ENCODE data around the gene RPS2. TPM values are rescaled to one million over a fixed set of nuclear protein-coding genes. Genes with fewer than 3 reads are reported as not detected.
"Not testable (repeated sequence)": the region's sequence is repeated elsewhere in the genome, so short reads cannot be mapped to it uniquely, and the experiment has no call there.

RPS2 gene
- total RNA-seq: 1,943 and 2,126 TPM in 2 replicates
- 2,796 TPM for polyA plus RNA-seq (2012)

DNA sequence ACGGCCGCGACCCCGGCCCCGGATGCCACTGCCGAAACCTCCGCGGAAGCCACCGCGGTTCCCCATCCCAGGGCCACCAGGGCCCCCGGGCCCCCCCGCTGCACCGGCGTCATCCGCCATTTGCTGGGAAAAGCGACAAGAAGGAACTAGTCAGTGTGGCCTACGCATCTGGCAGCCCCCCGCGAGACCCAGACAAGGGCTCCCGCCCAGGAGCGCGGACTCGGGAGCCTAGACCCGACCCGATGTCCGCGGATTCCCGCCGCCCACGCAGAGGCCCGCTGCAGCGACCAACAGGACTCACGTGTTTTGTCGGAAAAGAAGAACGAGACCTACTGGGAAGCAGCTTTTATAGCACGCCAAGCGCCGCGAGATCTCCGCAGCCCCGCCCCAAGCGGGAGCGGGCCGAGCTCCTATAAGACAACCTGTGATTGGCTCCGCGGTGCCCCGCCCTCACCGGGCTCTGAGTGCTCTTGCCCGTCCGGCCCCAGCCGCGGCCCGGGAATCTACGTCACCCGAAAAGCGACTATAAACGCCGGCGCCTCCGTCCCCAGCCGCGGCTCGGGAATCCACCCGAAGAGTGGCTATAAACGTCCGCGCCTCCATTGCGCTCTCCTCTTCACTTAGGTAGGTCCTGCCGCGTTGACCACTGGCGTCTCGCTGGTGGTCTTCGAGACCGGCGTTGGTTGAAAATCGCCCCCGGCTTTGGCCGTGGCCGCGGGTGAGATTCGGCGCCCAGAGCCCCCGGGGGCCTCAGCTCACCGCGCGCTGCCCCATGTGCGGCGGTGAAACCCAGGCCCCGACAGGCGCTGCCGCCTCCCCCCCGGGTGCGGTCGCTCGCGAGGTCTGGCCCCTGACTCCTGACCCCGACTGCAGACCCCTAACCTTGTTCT, at the start of gene RPS2:
Gene RPS2, minus strand, starts transcription at position 321 of the 890 bp plus-strand sequence. Its CDS starts 201 bp downstream, at position 120.
- peak; percentile 98 for DNase-seq (ENCODE audit: low read depth)

DNA sequence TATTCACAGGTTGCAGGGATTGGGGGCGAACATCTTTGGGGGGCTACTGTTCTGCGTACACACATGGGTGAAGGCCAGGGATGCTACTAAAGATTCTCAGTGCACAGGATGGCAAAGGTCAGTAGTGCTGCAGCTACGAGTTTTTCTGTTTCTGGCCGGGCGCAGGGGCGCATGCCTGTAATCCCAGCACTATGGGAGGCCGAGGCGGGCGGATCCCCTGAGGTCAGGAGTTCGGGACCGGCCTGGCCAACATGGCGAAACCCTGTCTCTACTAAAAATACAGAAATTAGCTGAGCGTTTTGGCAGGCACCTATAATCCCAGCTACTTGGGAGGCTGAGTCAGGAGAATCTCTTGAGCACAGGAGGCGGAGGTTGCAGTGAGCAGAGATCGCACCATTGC, 48.9 kb upstream of the RPS2 start:
- no peak for DNase-seq (ENCODE audit: low read depth)

DNA sequence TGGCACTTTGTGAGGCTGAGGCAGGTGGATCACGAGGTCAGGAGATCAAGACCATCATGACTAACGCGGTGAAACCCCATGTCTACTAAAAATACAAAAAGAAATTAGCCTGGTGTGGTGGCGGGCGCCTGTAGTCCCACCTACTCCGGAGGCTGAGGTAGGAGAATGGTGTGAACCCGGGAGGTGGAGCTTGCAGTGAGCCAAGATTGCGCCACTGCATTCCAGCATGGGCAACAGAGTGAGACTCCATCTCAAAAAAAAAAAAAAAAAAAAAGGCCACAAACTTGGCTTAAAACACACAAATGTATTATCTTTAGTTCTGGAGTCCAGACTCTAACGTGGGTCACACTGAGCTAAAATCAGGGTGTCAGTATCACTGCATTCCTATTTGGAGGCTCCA, 47.1 kb upstream of the RPS2 start:
- DNase-seq (ENCODE audit: low read depth): not testable (repeated sequence)

DNA sequence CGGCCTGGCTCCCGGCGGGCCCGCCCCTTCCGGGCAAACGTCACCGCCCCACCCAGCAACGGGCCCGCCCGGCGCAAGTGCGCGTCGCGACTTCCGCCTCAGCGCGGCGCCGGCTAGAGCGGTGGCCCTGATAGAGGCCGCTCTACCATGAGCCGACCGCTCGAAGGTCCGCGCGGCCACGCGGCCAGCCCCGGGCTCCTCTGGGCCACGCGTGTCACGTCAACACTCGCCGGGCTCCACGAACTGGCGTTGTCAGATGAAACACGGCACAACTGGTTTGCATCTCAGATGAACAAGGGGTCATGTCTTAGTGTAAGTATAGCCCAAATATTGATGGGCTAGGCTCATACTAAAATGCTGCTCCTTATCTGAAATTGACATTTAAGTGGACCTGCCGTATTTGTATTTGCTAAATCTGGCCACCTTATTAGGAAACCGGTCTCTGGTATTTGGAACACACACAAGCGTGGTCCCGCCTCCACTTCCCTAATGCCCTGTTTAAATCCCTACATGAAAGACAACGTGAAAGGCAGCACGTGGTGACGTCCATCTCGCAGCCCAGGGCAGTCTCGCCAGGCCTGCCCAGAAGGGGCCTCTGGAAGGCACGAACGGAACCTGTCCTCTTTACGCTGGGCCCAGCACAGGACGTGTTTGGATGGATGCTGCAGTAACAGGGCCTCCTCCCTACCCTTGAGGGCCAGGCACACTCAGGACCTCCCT, 45.3 kb upstream of the RPS2 start, which contains the start of gene ZNF598:
Gene ZNF598, minus strand, starts transcription at position 31 of the 720 bp plus-strand sequence.
- peak; percentile 91 for DNase-seq (ENCODE audit: low read depth)

DNA sequence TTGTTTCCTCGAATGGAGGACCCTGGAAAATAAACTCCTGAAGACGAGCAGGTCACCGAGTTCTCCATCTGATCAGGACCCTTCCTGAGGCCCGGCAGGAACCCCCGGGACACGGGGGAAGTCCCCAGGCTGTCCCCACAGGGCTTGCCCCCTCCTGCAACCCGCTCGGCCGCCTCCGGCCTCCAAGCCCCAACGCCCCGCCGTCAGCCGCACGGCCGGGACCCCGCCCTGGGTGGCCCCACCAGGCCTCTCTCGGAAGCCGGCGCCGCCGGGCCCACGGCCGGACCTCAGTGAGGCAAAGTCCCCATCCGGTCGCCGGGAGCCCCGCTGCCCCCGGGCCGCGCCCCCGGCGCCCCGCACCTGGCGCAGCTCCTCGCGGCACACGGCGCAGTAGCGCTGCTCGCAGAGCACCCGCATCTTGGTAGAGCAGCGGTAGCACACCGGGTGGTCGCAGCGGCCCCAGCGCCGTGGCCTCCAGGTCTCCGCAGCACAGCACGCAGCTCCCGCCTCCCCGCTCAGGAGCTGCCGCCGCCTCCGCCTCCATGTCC, 44.6 kb upstream of the RPS2 start:
- DNase-seq (ENCODE audit: low read depth): no peak

DNA sequence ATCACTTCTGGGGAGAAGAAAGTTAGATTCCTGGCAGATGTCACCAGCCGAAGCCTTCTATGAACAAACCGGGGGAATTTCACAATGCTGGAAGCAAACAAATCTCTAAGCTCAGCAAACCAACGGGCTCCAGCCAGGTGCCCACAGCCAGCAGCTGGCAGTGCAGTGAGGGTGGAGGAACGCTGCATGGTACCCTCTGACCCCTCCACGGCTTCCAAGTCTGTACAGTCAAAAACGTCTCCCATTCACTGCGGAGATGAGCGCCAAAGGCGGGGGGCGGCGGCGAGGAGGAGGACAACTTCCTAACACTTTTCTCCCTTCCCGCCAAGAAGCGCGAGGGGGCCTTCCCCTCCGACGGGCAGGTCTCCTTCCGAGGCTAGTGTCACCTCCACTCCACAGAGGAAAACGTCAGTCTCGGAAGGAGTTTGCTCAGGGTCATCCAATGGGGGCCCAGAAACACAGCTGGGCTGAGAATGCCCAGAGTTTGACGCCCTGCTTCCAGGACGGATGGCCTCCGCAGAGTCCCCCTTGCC, 44.1 kb upstream of the RPS2 start:
- DNase-seq (ENCODE audit: low read depth): peak; percentile 36

DNA sequence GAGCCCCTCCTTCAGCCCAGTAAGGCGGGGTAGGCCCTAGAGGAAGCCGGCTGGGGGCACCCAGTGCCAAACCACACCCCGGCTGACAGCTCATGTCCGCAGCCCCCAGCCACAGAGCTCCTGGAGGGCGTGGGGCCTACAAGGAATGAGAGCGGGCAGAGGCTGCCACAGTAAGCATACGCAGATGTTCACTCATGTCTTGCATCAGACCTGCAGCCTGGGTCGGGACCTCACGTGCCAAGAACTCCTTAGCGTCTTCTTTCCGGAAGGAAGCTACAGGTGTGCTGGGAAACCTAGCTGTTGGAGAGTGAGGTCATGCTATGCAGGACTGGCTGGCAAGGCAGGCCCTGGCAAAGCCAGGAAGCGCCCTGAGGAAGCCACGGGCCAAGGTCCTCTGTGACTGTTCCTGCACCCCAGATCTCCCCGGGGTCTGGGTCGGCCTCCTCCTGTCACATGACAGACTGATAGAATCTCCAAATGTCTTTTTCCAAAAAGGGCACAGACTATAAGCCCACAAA, 43.4 kb upstream of the RPS2 start:
- DNase-seq (ENCODE audit: low read depth): peak; percentile 84

DNA sequence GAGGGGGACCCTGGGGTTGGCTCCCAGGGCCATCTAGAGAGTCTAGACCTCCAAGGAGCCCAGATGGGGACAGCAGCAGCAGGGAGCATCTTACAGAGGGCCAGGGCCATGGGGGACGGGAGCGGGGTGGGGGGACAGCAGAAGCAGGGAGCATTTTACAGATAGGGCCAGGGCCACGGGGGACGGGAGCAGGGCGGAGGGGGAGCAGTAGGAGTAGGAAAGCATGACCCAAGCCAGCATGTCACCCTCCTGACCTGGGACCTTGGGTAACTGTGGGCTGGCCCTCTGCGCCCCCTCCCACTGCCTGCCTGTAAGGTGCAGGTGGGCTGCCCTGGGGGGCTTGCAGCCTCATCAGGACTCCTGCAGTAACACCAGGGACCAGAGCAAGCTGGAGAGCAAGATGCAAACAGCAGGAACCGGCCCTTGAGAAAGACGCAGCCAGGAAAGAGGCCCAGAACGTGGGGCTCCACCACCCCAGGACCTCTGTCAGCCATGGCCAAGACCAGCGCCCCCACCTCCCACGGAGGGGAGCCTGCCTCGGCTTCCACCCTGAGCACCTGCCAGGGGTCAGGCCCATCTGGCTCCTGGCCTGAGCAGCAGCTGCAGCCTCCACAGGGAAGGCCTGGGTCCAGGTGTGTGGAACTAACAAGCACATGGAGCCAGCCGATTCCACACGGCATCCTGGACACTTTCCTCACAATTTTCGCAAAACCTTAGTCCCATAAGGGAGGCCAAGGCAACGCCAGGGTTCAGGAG, 42.6 kb upstream of the RPS2 start:
- DNase-seq (ENCODE audit: low read depth): no peak

DNA sequence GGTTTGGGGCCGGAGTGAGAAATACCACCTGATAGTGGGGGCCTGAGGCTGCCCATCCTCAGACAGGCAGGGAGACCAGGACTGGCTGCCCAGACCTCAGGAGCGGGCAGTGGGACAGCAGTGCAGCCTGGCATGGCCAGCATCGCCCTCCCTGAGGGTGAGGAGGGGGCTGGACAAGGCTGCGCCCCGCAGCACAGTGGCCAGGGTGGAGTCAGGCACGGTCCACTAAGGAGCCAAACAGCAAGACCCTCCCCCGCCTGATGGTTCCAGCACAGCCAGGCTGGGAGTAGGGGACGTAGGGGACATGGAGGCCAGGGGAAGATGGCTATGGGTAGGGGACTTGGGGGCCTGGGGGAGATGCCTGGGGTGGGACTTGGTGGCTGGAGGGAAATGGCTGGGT, 41.7 kb upstream of the RPS2 start:
- no peak for DNase-seq (ENCODE audit: low read depth)

DNA sequence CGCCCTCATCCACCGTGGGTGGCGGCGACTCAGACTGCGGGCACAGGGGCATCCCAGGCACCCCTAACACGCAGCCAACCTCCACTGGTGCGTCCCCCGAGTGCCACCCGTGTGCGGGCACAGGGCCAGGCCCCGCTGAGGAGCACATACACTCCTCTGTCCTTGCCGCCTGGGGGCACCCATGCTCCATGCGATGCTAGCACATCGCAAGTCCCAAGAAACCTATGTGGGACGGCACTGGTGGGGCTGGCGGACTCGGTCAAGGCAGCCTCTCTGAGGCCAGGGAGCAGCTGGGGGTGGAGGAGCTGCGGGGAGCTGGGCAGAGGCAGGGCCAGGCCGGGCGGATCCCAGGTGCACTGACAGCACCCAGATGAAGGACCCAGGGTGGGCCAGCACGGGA, 41.0 kb upstream of the RPS2 start:
- no peak for DNase-seq (ENCODE audit: low read depth)

DNA sequence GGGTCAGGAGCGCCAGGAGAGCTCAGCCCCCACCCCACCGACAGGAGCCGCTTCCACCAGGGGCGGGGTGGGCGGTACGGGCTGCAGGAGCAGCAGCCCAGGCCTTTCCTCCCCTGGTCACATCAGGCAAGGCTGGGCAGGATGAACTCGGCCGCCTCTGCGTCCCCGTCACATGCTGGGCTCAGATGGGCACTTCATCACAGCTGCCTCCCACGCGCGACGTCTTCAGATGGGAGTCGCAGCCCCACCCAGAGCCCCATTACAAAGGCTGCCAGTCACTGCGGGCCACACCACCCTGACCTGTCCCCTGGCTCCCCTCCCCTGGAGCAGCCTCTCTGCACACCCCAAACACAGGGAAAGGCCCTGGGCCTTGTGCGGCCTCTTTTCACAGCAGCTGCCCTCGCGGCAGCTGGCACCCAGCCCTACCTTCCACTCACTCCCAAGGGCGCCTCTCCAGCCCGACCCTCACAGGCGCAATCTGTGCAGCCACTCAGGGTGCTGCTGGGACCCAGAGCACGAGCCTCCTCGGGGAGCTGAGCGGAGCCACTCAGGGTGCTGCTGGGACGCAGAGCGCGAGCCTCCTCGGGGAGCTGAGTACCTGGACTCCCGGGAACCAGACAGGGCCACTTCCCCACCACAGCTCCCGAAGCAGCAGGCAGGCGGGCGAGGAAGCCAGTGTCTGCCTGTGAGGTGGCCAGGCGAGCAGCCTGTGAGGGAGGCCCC, 40.3 kb upstream of the RPS2 start:
- DNase-seq (ENCODE audit: low read depth): peak; percentile 66

DNA sequence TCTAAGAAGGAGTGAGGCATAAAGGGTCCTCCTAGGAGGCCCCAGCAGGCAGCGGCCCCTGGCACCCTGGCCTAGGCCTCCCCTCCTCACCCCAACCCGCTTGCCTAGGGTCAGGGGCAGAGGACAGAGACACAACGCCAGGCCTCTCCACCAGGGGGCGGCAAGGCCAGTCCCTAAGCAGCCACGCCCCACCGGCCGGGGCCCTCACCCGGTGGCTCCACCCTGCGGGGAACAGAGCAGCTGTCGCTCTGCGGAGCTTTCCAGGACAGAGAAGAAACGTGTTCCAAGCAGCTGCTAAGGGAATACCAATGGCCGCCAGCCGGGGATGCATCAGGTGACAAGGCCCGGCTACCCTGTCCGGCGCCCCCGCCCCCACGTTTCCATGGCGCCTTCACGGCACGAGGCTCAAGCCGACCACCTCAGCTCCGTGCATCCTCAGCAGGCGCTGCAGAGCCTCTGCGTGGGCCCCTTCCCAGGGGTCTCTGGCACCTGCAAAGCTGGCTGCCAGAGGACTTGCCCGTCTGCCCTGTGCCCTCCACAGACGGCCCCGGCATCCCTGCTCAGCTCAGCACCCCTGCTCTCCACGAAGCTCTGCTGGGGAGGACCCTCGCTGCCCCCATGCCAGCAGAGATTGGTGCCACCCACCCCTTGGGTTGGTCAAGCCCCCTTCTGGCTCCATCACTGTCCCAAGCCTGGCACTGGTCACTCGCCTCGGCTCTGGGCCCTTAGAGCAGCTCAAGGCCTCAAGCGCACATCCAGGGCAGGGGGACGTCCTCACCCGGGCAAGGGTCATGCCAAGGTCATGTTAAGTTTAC, 39.4 kb upstream of the RPS2 start:
- DNase-seq (ENCODE audit: low read depth): peak; percentile 99

DNA sequence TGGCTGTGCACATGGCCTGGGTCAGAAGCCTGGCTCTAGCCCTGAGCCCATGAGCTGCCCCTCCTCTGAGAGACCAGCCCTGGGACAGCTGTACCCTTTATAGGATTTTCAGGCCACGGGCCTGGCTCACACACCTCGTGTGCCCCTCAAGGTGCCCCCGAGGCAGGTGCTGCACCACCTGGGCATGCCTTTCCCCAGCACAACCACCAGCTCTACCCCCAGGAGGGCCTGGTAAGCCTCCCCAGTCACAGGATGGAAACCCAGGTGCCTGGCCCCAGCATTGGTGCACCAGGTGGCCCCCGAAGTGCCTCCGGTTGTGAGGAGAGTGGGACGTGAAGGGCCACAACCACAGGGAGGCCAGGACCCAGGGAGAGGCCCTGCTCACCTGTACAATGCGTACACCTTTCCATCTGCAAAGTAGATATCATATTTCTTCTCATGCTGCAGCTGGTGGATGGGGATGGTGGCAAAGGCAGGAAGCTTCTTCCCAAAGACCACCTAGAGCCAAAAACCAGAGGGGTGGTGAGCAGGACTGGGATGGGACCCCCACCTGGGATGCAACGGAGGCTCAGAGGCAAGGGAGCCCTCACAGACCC, 38.7 kb upstream of the RPS2 start:
- no peak for DNase-seq (ENCODE audit: low read depth)

DNA sequence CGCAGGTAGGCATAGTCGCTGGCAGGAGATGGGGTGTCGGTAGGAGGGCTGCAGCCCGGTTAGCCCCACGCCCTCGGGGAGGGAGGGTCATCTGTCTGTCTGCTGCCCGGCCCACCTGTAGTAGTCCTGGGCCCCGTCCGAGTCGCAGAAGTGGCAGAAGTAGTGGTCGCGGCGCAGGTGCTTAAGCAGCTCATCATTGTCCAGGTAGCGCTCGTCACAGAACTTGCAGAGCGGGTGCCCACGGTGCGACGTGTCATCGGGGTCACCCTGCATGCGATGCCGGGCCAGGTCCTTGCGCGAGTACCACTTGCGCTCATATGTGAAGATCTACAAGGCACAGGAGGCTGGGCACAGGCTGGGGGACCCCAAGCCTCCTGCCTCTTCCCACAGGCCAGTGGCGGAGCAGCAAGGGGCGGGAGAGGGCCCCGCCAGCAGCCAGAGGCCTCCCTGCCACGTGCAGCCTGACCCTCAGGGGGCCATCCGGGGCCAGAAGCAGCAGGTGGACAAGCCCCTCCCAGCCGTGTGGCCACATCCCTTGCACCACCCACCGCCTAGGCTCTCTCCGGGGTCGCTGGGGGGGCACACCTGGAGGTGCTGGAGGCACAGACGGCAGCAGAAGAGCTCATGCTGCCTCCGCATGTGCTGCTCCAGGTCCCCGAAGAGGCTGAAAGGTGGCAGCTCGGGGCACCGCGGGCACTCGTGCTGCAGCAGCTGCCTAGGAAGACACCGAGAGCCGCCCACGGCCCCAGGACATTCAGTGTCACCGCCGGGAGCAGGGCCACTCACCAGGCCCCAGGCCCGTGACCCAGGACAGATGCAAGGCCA, 38.0 kb upstream of the RPS2 start:
- DNase-seq (ENCODE audit: low read depth): peak; percentile 41

DNA sequence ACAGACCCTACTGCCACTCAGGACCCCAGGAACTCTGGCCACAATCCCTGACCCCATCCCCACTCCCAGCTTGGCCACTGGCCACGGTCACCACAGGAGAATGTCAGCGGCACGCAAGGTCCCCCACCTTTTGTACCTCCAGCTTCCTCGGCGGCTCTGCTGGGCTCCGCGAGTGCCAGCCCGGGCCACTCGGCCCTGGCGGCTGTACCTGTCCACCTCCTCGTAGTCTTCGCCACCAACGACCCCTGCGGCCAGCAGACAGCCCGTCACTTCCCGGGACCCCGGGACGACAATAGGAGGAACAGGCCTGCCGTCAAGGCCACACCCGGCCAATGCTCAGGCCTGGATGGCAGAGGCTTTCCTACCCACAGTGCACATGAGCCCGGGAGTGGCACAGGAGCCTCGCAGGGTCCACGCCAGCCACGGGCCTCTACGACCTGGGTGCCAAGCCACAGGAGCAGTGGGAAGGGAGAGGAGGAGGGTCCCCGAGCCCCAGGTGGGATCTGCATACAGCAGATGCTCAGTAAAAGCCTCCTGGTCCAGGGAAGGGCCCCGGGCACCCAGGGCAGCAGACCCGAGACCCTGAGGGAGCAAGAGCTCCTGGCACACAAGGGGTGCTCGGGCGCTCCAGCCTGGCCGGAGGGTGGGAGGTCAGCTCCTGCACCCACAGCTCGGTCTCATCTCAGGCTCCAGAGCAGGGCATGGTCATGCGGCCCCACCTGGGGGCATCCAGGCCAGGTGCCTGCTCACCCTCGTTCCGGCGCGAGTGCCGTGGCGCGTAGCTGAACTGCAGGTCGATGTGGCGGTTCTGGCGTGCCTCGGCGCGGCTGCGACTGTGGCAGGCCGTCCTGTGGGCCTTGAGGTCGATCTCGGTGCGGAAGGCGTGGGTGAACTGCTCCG, 37.1 kb upstream of the RPS2 start:
- DNase-seq (ENCODE audit: low read depth): no peak

DNA sequence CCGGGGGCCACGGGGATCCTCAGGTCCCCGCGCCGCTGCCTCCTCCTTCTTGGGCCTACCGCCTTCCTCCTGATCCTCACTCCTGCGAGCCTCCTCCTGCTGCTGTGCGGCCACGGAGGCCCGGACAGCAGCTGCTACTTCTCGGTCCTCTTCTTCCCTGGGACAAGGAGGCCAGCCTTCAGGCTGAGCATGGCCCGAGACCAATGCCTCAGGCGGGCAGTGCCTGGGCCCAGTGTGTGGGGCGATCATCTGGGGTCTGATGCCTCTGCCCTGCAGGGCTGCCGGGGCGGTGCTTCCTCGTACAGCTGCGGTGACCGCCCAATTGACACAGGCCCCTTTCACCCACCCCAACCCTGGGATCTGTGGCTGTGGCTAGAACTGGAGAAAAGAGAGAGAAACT, 36.4 kb upstream of the RPS2 start:
- DNase-seq (ENCODE audit: low read depth): no peak

Data from myocyte (in vitro differentiated cells).